GM13977 (cell line): ENCODE results near the gene PTMS.

Source experiments
- DNase-seq: peaks from one replicate; pipeline ENCODE4 v3.0.0; 2012; ENCODE audit warnings: low spot score
- in situ Hi-C: fragments of 300-500 bp; cut with MboI; formaldehyde crosslinking; loops from one replicate; pipeline ENCODE4 v1.12.0; 2022; ENCODE audit warnings: low sequenced_read_pairs, low pct_unique_long_range_greater_than_20kb, mixed read lengths, inconsistent platforms; ENCODE audit not compliant: unreplicated experiment
- TF ChIP-seq, protein P1 (sequence below): IDR thresholded peaks from 2 replicates; pipeline ENCODE4 v1.5.1; 2012; ENCODE audit warnings: mild to moderate bottlenecking, control low read depth; ENCODE audit not compliant: insufficient read depth; ENCODE audit errors: extremely low read depth, missing control alignments

The PTMS gene

GRCh38 chr12:6765634-6766581 is at the start of gene PTMS:
Gene PTMS, plus strand, starts transcription at chr12:6766363. Its CDS starts 343 bp downstream, at chr12:6766706.
- TF ChIP-seq, protein P1, sequence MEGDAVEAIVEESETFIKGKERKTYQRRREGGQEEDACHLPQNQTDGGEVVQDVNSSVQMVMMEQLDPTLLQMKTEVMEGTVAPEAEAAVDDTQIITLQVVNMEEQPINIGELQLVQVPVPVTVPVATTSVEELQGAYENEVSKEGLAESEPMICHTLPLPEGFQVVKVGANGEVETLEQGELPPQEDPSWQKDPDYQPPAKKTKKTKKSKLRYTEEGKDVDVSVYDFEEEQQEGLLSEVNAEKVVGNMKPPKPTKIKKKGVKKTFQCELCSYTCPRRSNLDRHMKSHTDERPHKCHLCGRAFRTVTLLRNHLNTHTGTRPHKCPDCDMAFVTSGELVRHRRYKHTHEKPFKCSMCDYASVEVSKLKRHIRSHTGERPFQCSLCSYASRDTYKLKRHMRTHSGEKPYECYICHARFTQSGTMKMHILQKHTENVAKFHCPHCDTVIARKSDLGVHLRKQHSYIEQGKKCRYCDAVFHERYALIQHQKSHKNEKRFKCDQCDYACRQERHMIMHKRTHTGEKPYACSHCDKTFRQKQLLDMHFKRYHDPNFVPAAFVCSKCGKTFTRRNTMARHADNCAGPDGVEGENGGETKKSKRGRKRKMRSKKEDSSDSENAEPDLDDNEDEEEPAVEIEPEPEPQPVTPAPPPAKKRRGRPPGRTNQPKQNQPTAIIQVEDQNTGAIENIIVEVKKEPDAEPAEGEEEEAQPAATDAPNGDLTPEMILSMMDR, result no peak
- in situ Hi-C loops, result no loop called here
- DNase-seq, result peak; percentile 75

GRCh38 chr12:6716874-6717437 is 49.2 kb upstream of the PTMS start:
- in situ Hi-C loops, result no loop called here
- TF ChIP-seq, protein P1, result no peak
- no peak for DNase-seq

- in situ Hi-C loops, result no loop called here
Observed at GRCh38 chr12:6722863-6723262, 43.3 kb upstream of the PTMS start.

DNA sequence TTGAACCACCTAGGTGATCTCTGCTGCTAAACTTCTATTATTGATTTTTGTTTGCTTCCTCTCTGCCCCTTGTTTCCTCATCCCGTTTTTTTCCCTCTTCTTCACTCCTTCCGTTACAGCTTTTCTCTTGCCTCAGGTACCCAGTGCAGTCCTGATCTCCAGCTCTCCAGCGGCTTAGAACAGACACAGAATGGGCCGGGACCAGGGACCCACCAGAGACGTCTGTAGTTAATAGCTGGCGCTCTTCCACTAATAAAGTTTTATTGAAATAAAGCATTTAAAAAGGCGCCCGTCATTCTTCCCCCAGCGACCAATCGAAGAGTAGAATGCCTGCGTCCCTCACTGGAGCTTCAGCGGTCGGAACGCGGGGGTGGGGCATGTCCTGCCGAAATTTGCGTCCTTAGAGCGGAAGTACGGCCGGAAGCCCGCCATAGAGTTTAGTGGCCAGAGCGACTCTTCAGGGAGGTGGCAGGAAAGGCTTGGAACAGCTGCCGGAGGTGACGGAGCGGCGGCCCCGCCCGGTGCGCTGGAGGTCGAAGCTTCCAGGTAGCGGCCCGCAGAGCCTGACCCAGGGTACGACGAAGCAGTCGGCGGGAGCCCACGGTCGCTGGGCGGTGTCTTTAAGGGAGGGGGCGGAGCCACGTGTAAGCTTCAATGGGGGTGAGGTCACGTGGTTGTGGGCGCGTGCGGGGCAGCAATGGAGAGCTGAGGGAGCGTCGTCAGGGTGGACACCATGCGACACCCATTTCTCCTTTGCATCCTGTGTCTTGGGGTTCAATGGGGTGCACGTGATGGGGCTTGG is 42.4 kb upstream of the PTMS start, which contains the start of gene COPS7A:
Gene COPS7A, plus strand, starts transcription at position 440 of the 802 bp plus-strand sequence. CDS start 611 bp downstream, outside the sequence.
- peak; percentile 96 for DNase-seq
- TF ChIP-seq, protein P1, result no peak
- in situ Hi-C loops, result no loop called here

More at GRCh38 chr12:6722863-6723262, 43.3 kb upstream of the PTMS start:
- no peak for DNase-seq
- TF ChIP-seq, protein P1, result no peak

DNA sequence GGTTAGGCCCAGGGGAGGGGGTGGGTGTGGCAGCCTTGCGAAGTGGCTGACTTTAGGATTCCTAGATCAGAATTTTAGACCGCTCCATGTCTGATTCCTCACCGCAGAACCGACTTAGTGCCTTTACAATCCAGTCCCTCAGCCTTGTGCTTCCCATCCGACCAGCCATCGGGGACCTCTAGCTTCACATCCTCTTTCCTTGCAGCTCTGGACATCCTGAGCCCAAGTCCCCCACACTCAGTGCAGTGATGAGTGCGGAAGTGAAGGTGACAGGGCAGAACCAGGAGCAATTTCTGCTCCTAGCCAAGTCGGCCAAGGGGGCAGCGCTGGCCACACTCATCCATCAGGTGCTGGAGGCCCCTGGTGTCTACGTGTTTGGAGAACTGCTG is 41.8 kb upstream of the PTMS start:
- DNase-seq, result no peak
- in situ Hi-C loops, result no loop called here

More for the DNA sequence above, 41.8 kb upstream of the PTMS start:
- TF ChIP-seq, protein P1, result no peak
